ENCODE results near the gene KRT85. TPM values are rescaled to one million over a fixed set of nuclear protein-coding genes. Genes with fewer than 3 reads are reported as not detected.

The KRT85 gene
- total RNA-seq, 1 experiment from 2014 or later: not detected

DNA sequence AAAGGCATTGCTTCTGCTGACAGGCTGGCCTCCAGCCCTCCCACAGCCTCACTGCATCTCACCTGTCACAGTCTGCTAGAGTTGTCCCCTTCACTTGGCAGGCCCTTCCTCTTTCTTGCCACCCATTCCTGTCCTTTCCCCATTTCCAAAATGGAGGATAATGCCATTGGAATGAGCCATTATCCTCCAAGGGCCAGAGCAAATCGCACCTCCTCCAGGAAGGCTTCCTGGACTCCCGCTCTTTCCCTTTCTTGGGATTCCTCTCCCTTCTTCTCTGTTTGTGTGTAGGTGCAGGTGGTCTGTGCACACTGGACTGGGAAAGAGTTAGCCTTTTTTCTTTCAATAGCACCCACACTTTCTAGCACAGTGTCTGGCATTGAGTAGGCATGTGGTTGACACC is 35.1 kb upstream of the KRT85 start:
- H2AFZ ChIP-seq: no peak overlapping the region
- TF ChIP-seq EZH2 (IDR thresholded peaks at IDR 0.05; ENCODE audit: low read depth): no peak
- TF ChIP-seq, protein P1, sequence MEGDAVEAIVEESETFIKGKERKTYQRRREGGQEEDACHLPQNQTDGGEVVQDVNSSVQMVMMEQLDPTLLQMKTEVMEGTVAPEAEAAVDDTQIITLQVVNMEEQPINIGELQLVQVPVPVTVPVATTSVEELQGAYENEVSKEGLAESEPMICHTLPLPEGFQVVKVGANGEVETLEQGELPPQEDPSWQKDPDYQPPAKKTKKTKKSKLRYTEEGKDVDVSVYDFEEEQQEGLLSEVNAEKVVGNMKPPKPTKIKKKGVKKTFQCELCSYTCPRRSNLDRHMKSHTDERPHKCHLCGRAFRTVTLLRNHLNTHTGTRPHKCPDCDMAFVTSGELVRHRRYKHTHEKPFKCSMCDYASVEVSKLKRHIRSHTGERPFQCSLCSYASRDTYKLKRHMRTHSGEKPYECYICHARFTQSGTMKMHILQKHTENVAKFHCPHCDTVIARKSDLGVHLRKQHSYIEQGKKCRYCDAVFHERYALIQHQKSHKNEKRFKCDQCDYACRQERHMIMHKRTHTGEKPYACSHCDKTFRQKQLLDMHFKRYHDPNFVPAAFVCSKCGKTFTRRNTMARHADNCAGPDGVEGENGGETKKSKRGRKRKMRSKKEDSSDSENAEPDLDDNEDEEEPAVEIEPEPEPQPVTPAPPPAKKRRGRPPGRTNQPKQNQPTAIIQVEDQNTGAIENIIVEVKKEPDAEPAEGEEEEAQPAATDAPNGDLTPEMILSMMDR (conservative IDR thresholded peaks at IDR 0.05): no peak
- DNase-seq: no peak
- no peaks in the 10 kb centered on the region for H3K9me2 ChIP-seq (ENCODE audit: insufficient read depth)
- H3K9me3 ChIP-seq (ENCODE audit: insufficient read depth, low read depth): no peaks in the 10 kb centered on the region
- peaks cover 9% of the 10 kb centered on the region for H3K4me1 ChIP-seq (replicated peaks; ENCODE audit: insufficient read depth)
- CTCF ChIA-PET: no interaction called here
- intact Hi-C loops (cut with micrococcal nuclease; ENCODE audit: unreplicated experiment): no loop called here
- H3K27me3 ChIP-seq (ENCODE audit: insufficient read depth, low read depth): no peaks in the 10 kb centered on the region
- no peak overlapping the region for H3K27ac ChIP-seq
- H3F3A ChIP-seq (ENCODE audit: insufficient read depth, low read depth): no peaks in the 10 kb centered on the region
- no peak overlapping the region for H3K4me3 ChIP-seq
- H3K36me3 ChIP-seq (ENCODE audit: low read depth): no peaks in the 10 kb centered on the region
- H4K20me1 ChIP-seq (ENCODE audit: insufficient read depth): no peaks in the 10 kb centered on the region
- POLR2A ChIA-PET (ENCODE audit: unreplicated experiment): interaction anchor here (0.6 kb wide), 1 partner anchor 123 kb away, joined by 3 read pairs; no protein-coding TSS in a partner anchor
- H3K79me2 ChIP-seq (ENCODE audit: low read depth): no peaks in the 10 kb centered on the region
- H3K4me2 ChIP-seq: no peak overlapping the region
- BruUV-seq (replicated peaks): no TSS peak

DNA sequence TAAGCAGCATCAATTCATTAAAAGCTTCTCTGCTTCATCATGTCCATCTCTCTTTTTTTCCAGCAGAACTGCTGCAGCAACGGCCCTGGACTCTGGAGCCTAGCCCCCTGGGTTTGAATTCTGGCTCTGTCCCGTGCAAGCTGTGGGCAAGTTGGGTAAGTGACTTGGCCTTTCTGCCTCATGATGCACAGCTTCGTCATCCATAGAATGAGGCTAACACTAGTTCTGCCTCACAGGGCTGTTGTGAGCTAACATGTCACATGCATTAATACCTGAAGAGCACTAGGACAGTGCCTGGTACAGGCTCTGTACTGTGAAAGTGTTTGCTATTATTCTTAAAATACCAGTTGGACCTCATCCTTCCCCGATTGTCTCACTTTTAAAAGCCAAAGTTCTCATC is 34.6 kb upstream of the KRT85 start:
- intact Hi-C loops (cut with micrococcal nuclease; ENCODE audit: unreplicated experiment): no loop called here
- no peak overlapping the region for H3K27ac ChIP-seq
- ChIA-PET CTCF (interaction anchor here (0.5 kb wide), 1 partner anchor 258 kb away, joined by 6 read pairs; no protein-coding TSS in a partner anchor), POLR2A (ENCODE audit: unreplicated experiment) (interaction anchor here (0.6 kb wide), 1 partner anchor 123 kb away, joined by 3 read pairs; no protein-coding TSS in a partner anchor)
- no peaks in the 10 kb centered on the region for H3K9me3 ChIP-seq (ENCODE audit: insufficient read depth, low read depth)
- H3K4me1 ChIP-seq (replicated peaks; ENCODE audit: insufficient read depth): peaks cover 9% of the 10 kb centered on the region
- TF ChIP-seq, protein P1 (conservative IDR thresholded peaks at IDR 0.05): no peak
- TF ChIP-seq EZH2 (IDR thresholded peaks at IDR 0.05; ENCODE audit: low read depth): no peak
- no peak for DNase-seq
- no peaks in the 10 kb centered on the region for H3K9me2 ChIP-seq (ENCODE audit: insufficient read depth)
- H3F3A ChIP-seq (ENCODE audit: insufficient read depth, low read depth): no peaks in the 10 kb centered on the region
- no peaks in the 10 kb centered on the region for H4K20me1 ChIP-seq (ENCODE audit: insufficient read depth)
- H3K27me3 ChIP-seq (ENCODE audit: insufficient read depth, low read depth): no peaks in the 10 kb centered on the region
- no peak overlapping the region for H3K4me3 ChIP-seq
- H3K36me3 ChIP-seq (ENCODE audit: low read depth): no peaks in the 10 kb centered on the region
- H3K79me2 ChIP-seq (ENCODE audit: low read depth): no peaks in the 10 kb centered on the region
- no TSS peak for BruUV-seq (replicated peaks)
- no peak overlapping the region for H2AFZ ChIP-seq
- no peak overlapping the region for H3K4me2 ChIP-seq

DNA sequence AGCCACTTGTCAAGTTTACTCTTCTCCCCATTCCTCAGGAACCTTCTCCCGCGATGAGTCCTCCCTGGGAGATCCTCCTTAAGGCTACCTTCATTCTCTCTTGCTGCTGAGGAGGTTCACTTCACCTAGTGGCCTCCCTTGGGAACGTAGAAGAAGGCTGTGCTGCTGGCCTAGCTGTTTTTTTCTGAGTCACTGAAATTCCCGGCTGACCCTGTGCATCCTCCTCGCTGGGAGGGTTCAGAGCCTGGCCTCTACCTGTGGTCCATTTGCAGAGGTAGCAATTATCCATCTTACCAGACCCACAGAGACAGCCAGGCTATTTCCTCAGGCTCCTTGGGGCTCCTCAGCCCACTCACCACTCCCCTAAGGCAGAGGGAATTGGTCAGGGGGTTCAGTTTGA is 34.2 kb upstream of the KRT85 start:
- no peaks in the 10 kb centered on the region for H3F3A ChIP-seq (ENCODE audit: insufficient read depth, low read depth)
- ChIA-PET CTCF (interaction anchor here (0.5 kb wide), 1 partner anchor 257 kb away, joined by 6 read pairs; no protein-coding TSS in a partner anchor), POLR2A (ENCODE audit: unreplicated experiment) (no interaction called here)
- H3K27me3 ChIP-seq (ENCODE audit: insufficient read depth, low read depth): no peaks in the 10 kb centered on the region
- H3K4me3 ChIP-seq: no peak overlapping the region
- intact Hi-C loops (cut with micrococcal nuclease; ENCODE audit: unreplicated experiment): no loop called here
- H3K27ac ChIP-seq: no peak overlapping the region
- peaks cover 9% of the 10 kb centered on the region for H3K4me1 ChIP-seq (replicated peaks; ENCODE audit: insufficient read depth)
- no peaks in the 10 kb centered on the region for H3K9me2 ChIP-seq (ENCODE audit: insufficient read depth)
- H3K79me2 ChIP-seq (ENCODE audit: low read depth): no peaks in the 10 kb centered on the region
- no peak overlapping the region for H2AFZ ChIP-seq
- H3K4me2 ChIP-seq: no peak overlapping the region
- no peak for TF ChIP-seq EZH2 (IDR thresholded peaks at IDR 0.05; ENCODE audit: low read depth)
- H3K36me3 ChIP-seq (ENCODE audit: low read depth): no peaks in the 10 kb centered on the region
- no peaks in the 10 kb centered on the region for H4K20me1 ChIP-seq (ENCODE audit: insufficient read depth)
- no TSS peak for BruUV-seq (replicated peaks)
- no peak for DNase-seq
- no peaks in the 10 kb centered on the region for H3K9me3 ChIP-seq (ENCODE audit: insufficient read depth, low read depth)

GRCh38 chr12:52400906-52401305 is 33.6 kb upstream of the KRT85 start:
- Histone ChIP-seq H3K27me3 (ENCODE audit: insufficient read depth, low read depth) (no peaks in the 10 kb centered on the region), H3K36me3 (ENCODE audit: low read depth) (no peaks in the 10 kb centered on the region), H2AFZ (no peak overlapping the region), H3K9me2 (ENCODE audit: insufficient read depth) (no peaks in the 10 kb centered on the region), H4K20me1 (ENCODE audit: insufficient read depth) (no peaks in the 10 kb centered on the region), H3K4me2 (no peak overlapping the region), H3K4me1 (replicated peaks; ENCODE audit: insufficient read depth) (peaks cover 9% of the 10 kb centered on the region), H3K27ac (no peak overlapping the region), H3K9me3 (ENCODE audit: insufficient read depth, low read depth) (no peaks in the 10 kb centered on the region), H3K79me2 (ENCODE audit: low read depth) (no peaks in the 10 kb centered on the region), H3F3A (ENCODE audit: insufficient read depth, low read depth) (no peaks in the 10 kb centered on the region), H3K4me3 (no peak overlapping the region)
- POLR2A ChIA-PET (ENCODE audit: unreplicated experiment): interaction anchor here (0.6 kb wide), 1 partner anchor 119 kb away, joined by 7 read pairs; the partner anchor contains the start of gene KRT5
- no peak for DNase-seq
- CTCF ChIA-PET: no interaction called here
- intact Hi-C loops (cut with micrococcal nuclease; ENCODE audit: unreplicated experiment): no loop called here
- BruUV-seq (replicated peaks): no TSS peak
- TF ChIP-seq EZH2 (IDR thresholded peaks at IDR 0.05; ENCODE audit: low read depth): no peak
- TF ChIP-seq, protein P1 (conservative IDR thresholded peaks at IDR 0.05): no peak

Measured in PC-9 (cell line).